ENCODE results near the gene FERMT1. TPM values are rescaled to one million over a fixed set of nuclear protein-coding genes. Genes with fewer than 3 reads are reported as not detected.

FERMT1 gene
- total RNA-seq, 2 donors from 2014 or later, result 3.5 to 4.1 TPM

GRCh38 chr20:6039766-6040165 is 83.1 kb downstream of the FERMT1 start:
- H3K27ac Mint-ChIP-seq, result no peak overlapping the region
- H3K27ac ChIP-seq (ENCODE audit: low read depth, low read length), result no peak overlapping the region
- H3K4me1 Mint-ChIP-seq, result no peaks in the 10 kb centered on the region
- peaks cover 2% of the 10 kb centered on the region for H3K4me1 ChIP-seq (ENCODE audit: control insufficient read depth, insufficient read depth, low read length)
- H3K27me3 ChIP-seq (ENCODE audit: control insufficient read depth, insufficient read depth, low read length, poor library complexity, severe bottlenecking), result no peaks in the 10 kb centered on the region
- no peak overlapping the region for H3K4me3 ChIP-seq (ENCODE audit: low read length)
- no peak for TF ChIP-seq CTCF (conservative IDR thresholded peaks at IDR 0.05)
- no peak for DNase-seq
- no peak overlapping the region for H3K4me3 Mint-ChIP-seq
- 94 to 100% methylated on average over 5 of the region's 5 CpGs for WGBS, 2 experiments (ENCODE audit: insufficient coverage in 1 of 2, insufficient read length in 1 of 2)
- H3K27me3 Mint-ChIP-seq (ENCODE audit: insufficient read depth), result no peaks in the 10 kb centered on the region
- no peaks in the 10 kb centered on the region for H3K9me3 ChIP-seq (ENCODE audit: control insufficient read depth, low read length)
- peaks cover 50% of the 10 kb centered on the region for H3K36me3 ChIP-seq (ENCODE audit: control insufficient read depth, insufficient read depth, low read length)
- H3K36me3 Mint-ChIP-seq (ENCODE audit: low read depth), result peaks cover 45% of the 10 kb centered on the region
- no peak overlapping the region for H3K9ac ChIP-seq (ENCODE audit: extremely low read depth, low read length, poor library complexity, severe bottlenecking)
- no peaks in the 10 kb centered on the region for H3K9me3 Mint-ChIP-seq

GRCh38 chr20:6038256-6038655 is 84.6 kb downstream of the FERMT1 start:
- H3K36me3 ChIP-seq (ENCODE audit: control insufficient read depth, insufficient read depth, low read length), result peaks cover 65% of the 10 kb centered on the region
- H3K9ac ChIP-seq (ENCODE audit: extremely low read depth, low read length, poor library complexity, severe bottlenecking), result no peak overlapping the region
- no peak overlapping the region for H3K4me3 ChIP-seq (ENCODE audit: low read length)
- no peak overlapping the region for H3K27ac ChIP-seq (ENCODE audit: low read depth, low read length)
- H3K27me3 Mint-ChIP-seq (ENCODE audit: insufficient read depth), result no peaks in the 10 kb centered on the region
- no peak overlapping the region for H3K4me3 Mint-ChIP-seq
- peaks cover 5% of the 10 kb centered on the region for H3K4me1 ChIP-seq (ENCODE audit: control insufficient read depth, insufficient read depth, low read length)
- H3K9me3 Mint-ChIP-seq, result no peaks in the 10 kb centered on the region
- H3K27ac Mint-ChIP-seq, result no peak overlapping the region
- H3K27me3 ChIP-seq (ENCODE audit: control insufficient read depth, insufficient read depth, low read length, poor library complexity, severe bottlenecking), result no peaks in the 10 kb centered on the region
- no peaks in the 10 kb centered on the region for H3K9me3 ChIP-seq (ENCODE audit: control insufficient read depth, low read length)
- 91% methylated on average over 3 of the region's 3 CpGs; no CpG with 5 or more reads in 1 of the 2 experiments for WGBS, 2 experiments (ENCODE audit: insufficient coverage in 1 of 2, insufficient read length in 1 of 2)
- H3K36me3 Mint-ChIP-seq (ENCODE audit: low read depth), result peaks cover 59% of the 10 kb centered on the region
- no peaks in the 10 kb centered on the region for H3K4me1 Mint-ChIP-seq
- no peak for TF ChIP-seq CTCF (conservative IDR thresholded peaks at IDR 0.05)
- DNase-seq, result no peak

GRCh38 chr20:6037082-6037481 is 85.7 kb downstream of the FERMT1 start:
- Mint-ChIP-seq H3K27ac (no peak overlapping the region), H3K27me3 (ENCODE audit: insufficient read depth) (no peaks in the 10 kb centered on the region), H3K9me3 (no peaks in the 10 kb centered on the region), H3K4me3 (no peak overlapping the region), H3K36me3 (ENCODE audit: low read depth) (peaks cover 62% of the 10 kb centered on the region), H3K4me1 (no peaks in the 10 kb centered on the region)
- DNase-seq, result no peak
- 89% methylated on average over 1 of the region's 1 CpG; no CpG with 5 or more reads in 1 of the 2 experiments for WGBS, 2 experiments (ENCODE audit: insufficient coverage in 1 of 2, insufficient read length in 1 of 2)
- Histone ChIP-seq H3K27ac (ENCODE audit: low read depth, low read length) (no peak overlapping the region), H3K9ac (ENCODE audit: extremely low read depth, low read length, poor library complexity, severe bottlenecking) (no peak overlapping the region), H3K4me3 (ENCODE audit: low read length) (no peak overlapping the region), H3K4me1 (ENCODE audit: control insufficient read depth, insufficient read depth, low read length) (peaks cover 5% of the 10 kb centered on the region), H3K27me3 (ENCODE audit: control insufficient read depth, insufficient read depth, low read length, poor library complexity, severe bottlenecking) (no peaks in the 10 kb centered on the region), H3K9me3 (ENCODE audit: control insufficient read depth, low read length) (no peaks in the 10 kb centered on the region), H3K36me3 (ENCODE audit: control insufficient read depth, insufficient read depth, low read length) (peaks cover 73% of the 10 kb centered on the region)
- TF ChIP-seq CTCF (conservative IDR thresholded peaks at IDR 0.05), result no peak
